GF-D8 (cell line): ENCODE measurements around the gene FRZB.
"Not testable (repeated sequence)": the region's sequence is repeated elsewhere in the genome, so short reads cannot be mapped to it uniquely, and the experiment has no call there.

Source experiments
- DNase-seq: peaks from one replicate; lab custom pipeline; 2025; lab: John Stamatoyannopoulos, UW

The FRZB gene

GRCh38 chr2:182890305-182890704 lies 23.9 kb upstream of the FRZB start:
- DNase-seq, result no peak

GRCh38 chr2:182887753-182888415 lies 21.4 kb upstream of the FRZB start:
- DNase-seq, result no peak

- no peak for DNase-seq
These were observed 20.7 kb upstream of the FRZB start for GRCh38 chr2:182887093-182887492.

GRCh38 chr2:182885771-182886170 lies 19.3 kb upstream of the FRZB start:
- no peak for DNase-seq

- no peak for DNase-seq
These were observed 17.0 kb upstream of the FRZB start for GRCh38 chr2:182883451-182883850.

GRCh38 chr2:182880100-182880499 lies 13.7 kb upstream of the FRZB start:
- DNase-seq, result not testable (repeated sequence)

- DNase-seq, result not testable (repeated sequence)
These were observed 10.2 kb upstream of the FRZB start for GRCh38 chr2:182876653-182877052.

- no peak for DNase-seq
These were observed 3.8 kb upstream of the FRZB start for GRCh38 chr2:182870227-182870626.

GRCh38 chr2:182868054-182868796 lies 1.8 kb upstream of the FRZB start:
- DNase-seq, result no peak

GRCh38 chr2:182867426-182868053 lies 1.1 kb upstream of the FRZB start:
- no peak for DNase-seq

GRCh38 chr2:182866095-182866460 lies 359 bp downstream of the FRZB start:
- no peak for DNase-seq

GRCh38 chr2:182864949-182865570 lies 1.4 kb downstream of the FRZB start:
- no peak for DNase-seq

GRCh38 chr2:182863642-182864041 lies 2.8 kb downstream of the FRZB start:
- no peak for DNase-seq

GRCh38 chr2:182862091-182862490 lies 4.3 kb downstream of the FRZB start:
- no peak for DNase-seq

- no peak for DNase-seq
These were observed 5.6 kb downstream of the FRZB start for GRCh38 chr2:182860858-182861257.

GRCh38 chr2:182858671-182859070 lies 7.8 kb downstream of the FRZB start:
- no peak for DNase-seq

- DNase-seq, result no peak
These were observed 11.1 kb downstream of the FRZB start for GRCh38 chr2:182855376-182855775.

GRCh38 chr2:182854375-182855105 lies 11.9 kb downstream of the FRZB start:
- no peak for DNase-seq

GRCh38 chr2:182852801-182853200 lies 13.6 kb downstream of the FRZB start:
- no peak for DNase-seq

GRCh38 chr2:182852090-182852489 lies 14.3 kb downstream of the FRZB start:
- DNase-seq, result no peak

- DNase-seq, result no peak
These were observed 20.5 kb downstream of the FRZB start for GRCh38 chr2:182845794-182846417.

- DNase-seq, result no peak
These were observed 30.0 kb downstream of the FRZB start for GRCh38 chr2:182836451-182836850.
